Muscle of leg (tissue), 11 donors: ENCODE results near the gene DCBLD2. TPM values are rescaled to one million over a fixed set of nuclear protein-coding genes. Genes with fewer than 3 reads are reported as not detected.
A peak's percentile ranks its signal among the peaks of the same experiment; 100 is the strongest.
"Not testable (repeated sequence)": the region's sequence is repeated elsewhere in the genome, so short reads cannot be mapped to it uniquely, and the experiment has no call there.

ENCODE experiments used
- DNase-seq: peaks from one replicate; pipeline ENCODE4 v3.0.0; 2013
- H3K27ac ChIP-seq: one replicate; pipeline ENCODE4 v1.5.1; 2013; ENCODE audit warnings: mild to moderate bottlenecking, low read length, control low read depth
- H3K27me3 ChIP-seq: one replicate; pipeline ENCODE4 v1.6.1; 2013; ENCODE audit warnings: low read length; ENCODE audit not compliant: control insufficient read depth, insufficient read depth
- H3K36me3 ChIP-seq: one replicate; pipeline ENCODE4 v1.6.1; 2013; ENCODE audit warnings: low read length; ENCODE audit not compliant: control insufficient read depth, insufficient read depth
- H3K4me1 ChIP-seq: one replicate; pipeline ENCODE4 v1.6.1; 2013; ENCODE audit warnings: low read length; ENCODE audit not compliant: control insufficient read depth, insufficient read depth
- H3K4me3 ChIP-seq: one replicate; pipeline ENCODE4 v1.5.1; 2013; ENCODE audit warnings: low read length, control low read depth
- H3K9me3 ChIP-seq: replicated peaks from 2 replicates; pipeline ENCODE4 v1.6.1; 2013; ENCODE audit warnings: low read depth, low read length; ENCODE audit not compliant: control insufficient read depth
- WGBS: methylation state at CpG from one replicate; pipeline ENCODE4 v1.1.5; 2013; ENCODE audit warnings: missing lambda C conversion rate; ENCODE audit not compliant: insufficient coverage; 5-methylcytosine and 5-hydroxymethylcytosine counted together
- polyA plus RNA-seq, 8 donors: library from polyadenylated mRNA; unstranded; fragments of 120-200 nt; gene quantifications; one replicate each; pipeline versions ENCODE4 v1.2.1 to v1.2.3, GENCODE V29; 2013; ENCODE audit warnings: inconsistent platforms in 1 of 8, low replicate concordance in 1 of 8; ENCODE audit not compliant: insufficient read length in 8 of 8, insufficient read depth in 1 of 8
- total RNA-seq: library from RNA; stranded (reverse); fragments of 120-200 nt; gene quantifications from one replicate; pipeline ENCODE4 v1.2.4, GENCODE V29; 2013

The DCBLD2 gene
- total and polyA plus RNA-seq, 9 donors: 18.7 to 31.0 (median 23.9) TPM

DNA sequence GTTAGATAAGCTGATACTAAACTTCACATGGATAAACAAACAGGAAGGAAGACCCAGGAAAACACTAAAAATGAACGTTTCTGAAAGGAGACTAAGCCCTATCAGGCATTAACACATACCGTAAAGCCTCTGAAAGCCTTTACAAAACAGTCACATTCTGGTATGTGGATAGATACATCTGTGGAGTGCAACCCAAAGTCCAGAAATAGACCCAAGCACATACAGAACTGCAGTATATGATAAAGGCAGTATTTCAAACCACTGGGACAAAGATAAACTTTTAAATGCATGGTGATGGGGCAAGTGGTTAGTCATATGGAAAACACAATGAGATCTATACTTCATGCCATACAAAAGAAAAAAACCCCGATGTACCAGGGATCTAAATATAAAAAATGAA lies 26.0 kb downstream of the DCBLD2 start:
- no peaks in the 10 kb centered on the region for H3K27me3 ChIP-seq
- no CpG with 5 or more reads among the region's 3 CpGs for WGBS
- no peaks in the 10 kb centered on the region for H3K4me1 ChIP-seq
- H3K9me3 ChIP-seq: peaks cover 4% of the 10 kb centered on the region
- peaks cover 15% of the 10 kb centered on the region for H3K36me3 ChIP-seq
- H3K27ac ChIP-seq: no peak overlapping the region
- no peak overlapping the region for H3K4me3 ChIP-seq
- no peak for DNase-seq

DNA sequence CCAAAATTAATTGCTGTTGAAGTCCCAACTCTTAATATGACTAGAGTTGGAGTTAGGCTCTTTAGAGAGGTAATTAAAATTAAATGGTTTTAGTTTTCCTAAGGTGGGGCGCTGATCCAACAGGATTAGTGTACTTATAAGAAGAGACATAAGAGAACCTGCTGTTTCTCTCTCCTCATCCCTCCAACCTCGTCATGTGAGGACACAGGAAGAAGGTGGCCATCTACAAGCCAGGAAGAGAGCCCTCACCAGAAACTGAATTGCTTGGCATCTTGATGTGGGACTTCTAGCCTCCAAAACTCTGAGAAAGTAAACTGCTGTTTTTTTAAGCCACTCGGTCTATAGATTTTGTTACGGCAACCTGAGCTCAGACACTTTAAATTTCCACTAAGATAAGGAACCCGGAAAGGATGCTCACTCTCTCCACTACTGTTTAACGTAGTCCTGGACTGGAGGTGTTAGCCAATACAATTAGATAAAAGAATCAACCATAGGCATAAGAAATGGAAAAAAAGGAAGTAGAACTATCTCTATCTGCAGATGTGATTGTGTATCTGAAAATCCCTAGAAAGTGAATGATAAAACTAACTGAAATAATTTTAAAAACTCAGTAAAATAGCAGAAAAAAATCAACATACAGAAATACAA lies 26.8 kb downstream of the DCBLD2 start:
- DNase-seq: no peak

DNA sequence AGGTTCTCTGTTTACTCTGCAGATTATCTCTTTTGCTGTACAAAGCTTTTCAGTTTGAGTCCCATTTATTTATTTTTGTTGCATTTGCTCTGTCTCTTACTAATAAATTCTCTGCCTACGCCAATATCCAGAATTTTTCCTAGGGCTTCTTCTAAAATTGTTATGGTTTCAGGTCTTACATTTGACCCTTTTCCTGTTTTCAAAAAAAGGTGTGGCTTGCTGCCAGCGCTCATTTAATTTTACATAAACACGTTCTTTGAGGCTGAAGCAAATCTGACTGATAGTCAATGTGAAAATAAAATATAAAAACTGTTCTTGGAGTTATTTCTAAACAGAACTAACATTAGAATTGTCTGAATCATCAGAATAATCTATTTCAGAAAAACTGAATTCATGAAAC lies 32.1 kb downstream of the DCBLD2 start:
- Histone ChIP-seq H3K9me3 (peaks cover 20% of the 10 kb centered on the region), H3K4me3 (no peak overlapping the region), H3K36me3 (peaks cover 4% of the 10 kb centered on the region), H3K27me3 (no peaks in the 10 kb centered on the region), H3K27ac (no peak overlapping the region), H3K4me1 (no peaks in the 10 kb centered on the region)
- no peak for DNase-seq
- WGBS: no CpG with 5 or more reads among the region's 3 CpGs

More for the DNA sequence above, 26.8 kb downstream of the DCBLD2 start:
- Histone ChIP-seq H3K9me3 (peaks cover 11% of the 10 kb centered on the region), H3K4me3 (no peak overlapping the region), H3K36me3 (peaks cover 12% of the 10 kb centered on the region), H3K4me1 (no peaks in the 10 kb centered on the region), H3K27ac (no peak overlapping the region), H3K27me3 (no peaks in the 10 kb centered on the region)
- WGBS: no CpG with 5 or more reads among the region's 6 CpGs

DNA sequence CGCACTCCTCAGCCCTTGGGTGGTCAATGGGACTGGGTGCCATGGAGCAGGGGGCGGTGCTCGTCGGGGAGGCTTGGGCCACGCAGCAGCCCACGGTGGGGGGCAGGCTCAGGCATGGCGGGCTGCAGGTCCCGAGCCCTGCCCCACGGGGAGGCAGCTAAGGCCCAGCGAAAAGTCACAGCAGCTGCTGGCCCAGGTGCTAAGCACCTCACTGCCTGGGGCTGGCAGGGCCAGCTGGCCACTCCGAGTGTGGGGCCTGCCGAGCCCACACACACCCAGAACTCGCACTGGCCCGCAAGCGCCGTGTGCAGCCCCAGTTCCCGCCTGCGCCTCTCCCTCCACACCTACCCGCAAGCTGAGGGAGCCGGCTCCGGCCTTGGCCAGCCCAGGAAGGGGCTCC lies 43.5 kb downstream of the DCBLD2 start:
- H3K4me1 ChIP-seq, H3K27ac ChIP-seq, H3K27me3 ChIP-seq, H3K4me3 ChIP-seq, H3K36me3 ChIP-seq, DNase-seq: not testable (repeated sequence)
- peaks cover 14% of the 10 kb centered on the region for H3K9me3 ChIP-seq
- WGBS: 98% methylated on average over 19 of the region's 21 CpGs

DNA sequence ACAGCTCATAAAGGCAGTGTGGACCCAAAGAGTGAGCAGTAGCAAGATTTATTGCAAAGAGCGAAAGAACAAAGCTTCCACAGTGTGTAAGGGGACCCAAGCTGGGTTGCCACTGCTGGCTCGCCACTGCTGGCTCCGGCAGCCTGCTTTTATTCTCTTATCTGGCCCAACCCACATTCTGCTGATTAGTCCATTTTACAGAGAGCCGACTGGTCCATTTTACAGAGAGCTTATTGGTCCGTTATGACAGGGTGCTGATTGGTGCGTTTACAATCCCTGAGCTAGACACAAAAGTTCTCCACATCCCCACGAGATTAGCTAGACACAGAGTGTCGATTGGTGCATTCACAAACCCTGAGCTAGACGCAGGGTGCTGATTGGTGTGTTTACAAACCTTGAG lies 44.2 kb downstream of the DCBLD2 start:
- 100% methylated on average over 2 of the region's 9 CpGs for WGBS
- H3K36me3 ChIP-seq, H3K27ac ChIP-seq, H3K27me3 ChIP-seq, H3K4me3 ChIP-seq, H3K4me1 ChIP-seq, DNase-seq: not testable (repeated sequence)
- H3K9me3 ChIP-seq: peaks cover 14% of the 10 kb centered on the region

DNA sequence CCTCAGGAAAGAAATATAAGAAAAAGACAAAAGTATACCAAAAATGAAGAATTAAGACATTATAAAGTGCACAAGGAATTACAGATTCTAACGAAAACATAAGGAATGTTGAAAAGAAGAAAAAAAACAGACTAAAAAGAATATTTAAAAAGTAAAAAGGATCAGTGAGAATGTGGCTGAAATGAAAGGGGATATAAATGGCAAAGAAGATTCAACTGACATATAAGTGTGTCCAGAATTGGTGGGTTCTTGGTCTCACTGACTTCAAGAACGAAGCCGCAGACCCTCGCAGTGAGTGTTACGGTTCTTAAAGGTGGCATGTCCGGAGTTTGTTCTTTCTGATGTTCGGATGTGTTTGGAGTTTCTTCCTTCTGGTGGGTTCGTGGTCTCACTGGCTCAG lies 44.8 kb downstream of the DCBLD2 start:
- Histone ChIP-seq H3K27me3 (no peaks in the 10 kb centered on the region), H3K9me3 (peaks cover 14% of the 10 kb centered on the region), H3K4me3 (no peak overlapping the region), H3K27ac (no peak overlapping the region), H3K4me1 (no peaks in the 10 kb centered on the region), H3K36me3 (no peaks in the 10 kb centered on the region)
- no peak for DNase-seq
- WGBS: no CpG with 5 or more reads among the region's 8 CpGs

DNA sequence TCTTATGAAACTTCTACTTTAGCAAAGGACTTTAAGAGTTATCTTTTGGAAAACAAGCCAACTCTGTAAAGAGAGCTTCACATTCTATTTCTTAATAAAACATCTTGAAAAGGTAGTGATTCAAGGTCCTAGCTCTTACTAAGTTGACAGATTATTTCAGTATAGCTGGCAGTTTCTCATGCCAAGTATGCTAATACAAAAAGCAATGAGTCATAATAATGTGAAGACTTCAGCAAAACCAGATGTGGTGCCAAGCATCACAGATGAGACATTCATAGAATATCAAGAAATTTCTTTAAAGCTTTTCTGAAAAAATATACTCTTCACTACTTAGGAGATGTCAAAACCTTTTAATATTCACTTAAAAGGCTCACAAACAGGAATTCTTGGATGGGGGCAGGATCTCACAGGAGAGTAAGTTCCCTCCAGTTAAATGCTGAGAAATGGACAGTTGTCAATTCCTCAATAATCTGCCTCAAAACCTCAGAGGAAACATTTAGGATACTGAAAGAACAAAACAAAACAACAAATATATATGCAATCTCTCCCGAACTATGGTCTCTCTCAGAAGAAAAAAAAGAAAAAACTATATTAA lies 45.6 kb downstream of the DCBLD2 start:
- DNase-seq: peak; percentile 60
- Histone ChIP-seq H3K4me3 (no peak overlapping the region), H3K27ac (no peak overlapping the region), H3K36me3 (no peaks in the 10 kb centered on the region), H3K27me3 (no peaks in the 10 kb centered on the region), H3K4me1 (no peaks in the 10 kb centered on the region), H3K9me3 (peaks cover 14% of the 10 kb centered on the region)
- WGBS: no CpG with 5 or more reads among the region's 1 CpG

DNA sequence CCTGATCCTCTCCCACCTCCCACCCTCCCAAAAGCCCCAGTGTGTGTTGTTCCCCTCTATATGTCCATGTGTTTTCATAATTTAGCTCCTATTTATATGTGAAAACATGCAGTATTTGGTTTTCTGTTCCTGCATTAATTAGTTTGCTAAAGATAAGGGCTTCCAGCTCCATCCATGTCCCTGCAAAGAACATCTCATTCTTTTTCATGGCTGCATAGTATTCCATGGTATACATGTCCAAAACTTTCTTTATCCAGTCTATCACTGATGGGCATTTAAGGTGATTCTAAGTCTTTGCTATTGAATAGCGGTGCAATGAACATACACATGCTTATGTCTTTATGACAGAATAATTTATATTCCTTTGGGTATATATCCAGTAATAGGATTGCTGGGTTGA lies 53.4 kb downstream of the DCBLD2 start:
- H3K36me3 ChIP-seq: peaks cover 5% of the 10 kb centered on the region
- no peak for DNase-seq
- WGBS: no CpG with 5 or more reads among the region's 1 CpG
- no peak overlapping the region for H3K4me3 ChIP-seq
- H3K9me3 ChIP-seq: no peaks in the 10 kb centered on the region
- H3K4me1 ChIP-seq: no peaks in the 10 kb centered on the region
- H3K27me3 ChIP-seq: no peaks in the 10 kb centered on the region
- H3K27ac ChIP-seq: no peak overlapping the region

DNA sequence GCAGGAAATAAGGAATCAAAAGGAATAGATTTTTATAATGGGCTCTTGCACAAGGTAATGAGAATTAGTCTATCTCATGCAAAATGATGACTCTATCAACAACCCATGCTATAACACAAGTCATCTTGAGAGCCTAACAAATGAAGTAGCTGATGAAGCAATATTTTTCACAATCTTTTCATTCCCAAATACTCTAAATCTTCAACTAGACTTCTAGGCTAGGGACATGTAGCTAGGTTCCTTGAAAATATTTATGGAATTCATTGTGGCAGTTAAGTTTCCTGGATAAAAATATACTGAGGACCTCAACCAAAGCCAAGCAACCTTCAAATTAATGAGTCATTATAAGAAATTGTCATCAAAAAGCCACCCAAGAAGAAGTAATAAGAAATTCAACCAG lies 55.4 kb downstream of the DCBLD2 start:
- Histone ChIP-seq H3K27ac (no peak overlapping the region), H3K9me3 (no peaks in the 10 kb centered on the region), H3K36me3 (peaks cover 5% of the 10 kb centered on the region), H3K27me3 (no peaks in the 10 kb centered on the region), H3K4me3 (no peak overlapping the region), H3K4me1 (no peaks in the 10 kb centered on the region)
- no peak for DNase-seq

DNA sequence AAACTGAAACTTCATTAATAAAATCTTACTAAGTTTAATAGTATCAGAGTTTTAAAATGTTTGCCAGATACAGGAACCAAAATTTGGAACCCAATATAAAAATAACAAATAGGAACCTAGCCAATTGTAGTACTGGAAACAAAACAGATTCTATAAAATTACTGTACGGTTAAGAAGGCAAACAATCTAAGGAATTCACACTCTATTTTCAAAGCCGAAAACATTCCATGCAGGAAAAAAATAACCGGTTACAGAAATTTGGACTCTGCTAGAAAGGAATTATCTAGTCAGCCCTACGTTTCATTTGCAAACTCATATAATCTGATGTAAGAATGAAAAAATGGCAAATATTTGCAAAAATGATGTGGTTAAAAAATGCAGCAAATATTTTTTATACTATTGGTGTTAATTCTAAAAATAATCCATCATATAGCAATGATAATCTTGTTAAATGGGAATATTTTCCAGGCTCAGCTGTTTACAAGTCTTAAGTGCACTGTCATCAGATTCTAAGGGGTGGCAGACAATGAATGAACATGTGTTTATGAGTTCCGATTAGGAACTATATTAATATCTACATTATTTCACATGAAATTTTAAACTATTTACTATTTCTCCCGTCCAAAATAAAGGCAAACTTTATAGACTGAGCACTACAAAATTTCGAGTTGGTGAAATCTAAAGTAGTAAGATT lies 58.1 kb downstream of the DCBLD2 start:
- WGBS: no CpG with 5 or more reads among the region's 7 CpGs
- Histone ChIP-seq H3K27me3 (no peaks in the 10 kb centered on the region), H3K9me3 (no peaks in the 10 kb centered on the region), H3K27ac (no peak overlapping the region), H3K36me3 (peaks cover 3% of the 10 kb centered on the region), H3K4me3 (no peak overlapping the region), H3K4me1 (no peaks in the 10 kb centered on the region)
- peak; percentile 24 for DNase-seq
